NCI-H2029 (cell line): Measurements from ENCODE around the gene RNF133.
"Not testable (repeated sequence)": the region's sequence is repeated elsewhere in the genome, so short reads cannot be mapped to it uniquely, and the experiment has no call there.

Experiments
- DNase-seq: peaks from one replicate; lab custom pipeline; 2025; lab: John Stamatoyannopoulos, UW

Gene RNF133

GRCh38 chr7:122689346-122690109 is 9.4 kb downstream of the RNF133 start:
- DNase-seq: no peak

- no peak for DNase-seq
Measured at GRCh38 chr7:122688400-122688998, 10.4 kb downstream of the RNF133 start.

GRCh38 chr7:122686360-122686878 is 12.5 kb downstream of the RNF133 start:
- DNase-seq: no peak

- DNase-seq: no peak
Measured at GRCh38 chr7:122684504-122684903, 14.4 kb downstream of the RNF133 start.

GRCh38 chr7:122682815-122683550 is 15.9 kb downstream of the RNF133 start:
- DNase-seq: no peak

- not testable (repeated sequence) for DNase-seq
Measured at GRCh38 chr7:122681186-122681585, 17.7 kb downstream of the RNF133 start.

GRCh38 chr7:122679813-122680212 is 19.1 kb downstream of the RNF133 start:
- no peak for DNase-seq

- peak; percentile 63 for DNase-seq
Measured at GRCh38 chr7:122679269-122679709, 19.6 kb downstream of the RNF133 start.

GRCh38 chr7:122677149-122677548 is 21.8 kb downstream of the RNF133 start:
- DNase-seq: no peak

- peak; percentile 84 for DNase-seq
Measured at GRCh38 chr7:122676466-122676865, 22.5 kb downstream of the RNF133 start.

GRCh38 chr7:122675621-122676020 is 23.3 kb downstream of the RNF133 start:
- no peak for DNase-seq

- no peak for DNase-seq
Measured at GRCh38 chr7:122675011-122675410, 23.9 kb downstream of the RNF133 start.

- peak; percentile 33 for DNase-seq
Measured at GRCh38 chr7:122674502-122674901, 24.4 kb downstream of the RNF133 start.

- no peak for DNase-seq
Measured at GRCh38 chr7:122673951-122674350, 25.0 kb downstream of the RNF133 start.

- DNase-seq: no peak
Measured at GRCh38 chr7:122672536-122672935, 26.4 kb downstream of the RNF133 start.

GRCh38 chr7:122663733-122664132 is 35.2 kb downstream of the RNF133 start:
- no peak for DNase-seq

- DNase-seq: no peak
Measured at GRCh38 chr7:122658856-122659255, 40.1 kb downstream of the RNF133 start.

GRCh38 chr7:122653685-122654084 is 45.2 kb downstream of the RNF133 start:
- DNase-seq: no peak

- peak; percentile 74 for DNase-seq
Measured at GRCh38 chr7:122652876-122653275, 46.0 kb downstream of the RNF133 start.

GRCh38 chr7:122651451-122651850 is 47.5 kb downstream of the RNF133 start:
- DNase-seq: no peak
